GM18909 (cell line): ENCODE results near the gene PLEKHM2.

Experiments used
- ATAC-seq: cut with Tn5 transposase; IDR thresholded peaks from one replicate; pipeline ENCODE4 v1.9.1; 2021; ENCODE audit warnings: mild to moderate bottlenecking; ENCODE audit not compliant: unreplicated experiment, poor library complexity

Gene PLEKHM2

GRCh38 chr1:15777909-15778707, 94.0 kb downstream of the PLEKHM2 start:
- no peak for ATAC-seq
